ENCODE results near the gene NXPE4.
"Not testable (repeated sequence)": the region's sequence is repeated elsewhere in the genome, so short reads cannot be mapped to it uniquely, and the experiment has no call there.

Gene NXPE4

DNA sequence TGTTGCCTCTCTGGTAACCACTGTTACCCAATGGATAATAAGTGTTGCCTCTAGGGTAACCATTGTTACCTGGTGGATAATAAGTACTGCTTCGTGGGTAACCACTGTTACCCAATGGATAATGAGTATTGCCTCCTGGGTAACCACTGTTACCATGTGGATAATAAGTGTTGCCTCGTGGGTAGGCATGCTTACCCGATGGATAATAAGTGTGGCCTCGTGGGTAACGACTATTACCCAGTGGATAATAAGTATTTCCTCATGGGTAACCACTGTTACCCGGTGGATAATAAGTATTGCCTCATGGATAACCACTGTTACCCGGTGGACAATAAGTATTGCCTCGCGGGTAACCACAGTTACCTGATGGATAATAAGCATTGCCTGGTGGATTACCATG, 13.8 kb upstream of the NXPE4 start:
- no peak for DNase-seq

DNA sequence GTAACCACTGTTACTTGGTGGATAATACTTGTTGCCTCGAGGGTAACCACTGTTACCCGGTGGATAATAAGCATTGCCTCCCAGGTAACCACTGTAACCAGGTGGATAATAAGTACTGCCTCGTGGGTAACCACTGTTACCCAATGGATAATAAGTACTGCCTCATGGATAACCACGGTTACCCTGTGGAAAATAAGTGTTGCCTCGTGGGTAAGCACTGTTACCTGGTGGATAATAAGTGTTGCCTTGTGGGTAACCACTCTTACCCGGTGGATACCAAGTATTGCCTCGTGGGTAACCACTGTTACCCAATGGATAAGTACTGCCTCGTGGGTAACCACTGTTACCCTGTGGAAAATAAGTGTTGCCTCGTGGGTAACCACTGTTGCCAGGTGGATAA, 13.0 kb upstream of the NXPE4 start:
- DNase-seq, result not testable (repeated sequence)

DNA sequence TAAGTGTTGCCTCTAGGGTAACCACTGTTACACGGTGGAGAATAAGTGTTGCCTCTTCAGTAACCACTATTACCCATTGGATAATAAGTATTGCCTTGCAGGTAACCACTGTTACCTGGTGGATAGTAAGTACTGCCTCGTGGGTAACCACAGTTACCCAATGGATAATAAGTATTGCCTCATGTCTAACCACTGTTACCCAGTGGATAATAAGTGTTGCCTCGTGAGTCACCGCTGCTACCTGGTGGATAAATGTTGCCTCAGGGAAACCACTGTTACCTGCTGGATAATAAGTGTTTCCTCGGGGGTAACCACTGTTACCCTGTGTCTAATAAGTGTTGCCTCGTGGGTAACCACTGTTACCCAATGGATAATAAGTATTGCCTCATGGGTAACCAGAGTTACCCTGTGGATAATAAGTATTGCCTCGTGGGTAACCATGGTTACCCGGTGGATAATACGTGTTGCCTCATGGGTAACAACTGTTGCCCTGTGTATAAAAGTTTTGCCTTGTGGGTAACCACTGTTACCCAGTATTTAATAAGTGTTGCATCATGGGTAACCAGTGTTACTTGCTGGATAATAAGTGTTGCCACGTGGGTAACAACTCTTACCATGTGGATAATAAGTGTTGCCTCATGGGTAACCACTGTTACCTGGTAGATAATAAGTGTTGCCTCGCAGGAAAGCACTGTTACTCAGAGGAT, 12.3 kb upstream of the NXPE4 start:
- no peak for DNase-seq

DNA sequence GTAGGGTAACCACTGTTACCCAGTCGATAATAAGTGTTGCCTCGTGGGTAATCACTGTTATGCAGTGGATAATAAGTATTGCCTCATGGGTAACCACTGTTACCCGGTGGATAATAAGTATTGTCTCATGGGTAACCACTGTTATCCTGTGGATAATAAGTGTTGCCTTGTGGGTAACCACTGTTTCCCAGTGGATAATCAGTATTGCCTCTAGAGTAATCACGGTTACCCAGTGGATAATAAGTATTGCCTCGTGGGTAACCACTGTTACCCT, 11.2 kb upstream of the NXPE4 start:
- DNase-seq, result not testable (repeated sequence)

DNA sequence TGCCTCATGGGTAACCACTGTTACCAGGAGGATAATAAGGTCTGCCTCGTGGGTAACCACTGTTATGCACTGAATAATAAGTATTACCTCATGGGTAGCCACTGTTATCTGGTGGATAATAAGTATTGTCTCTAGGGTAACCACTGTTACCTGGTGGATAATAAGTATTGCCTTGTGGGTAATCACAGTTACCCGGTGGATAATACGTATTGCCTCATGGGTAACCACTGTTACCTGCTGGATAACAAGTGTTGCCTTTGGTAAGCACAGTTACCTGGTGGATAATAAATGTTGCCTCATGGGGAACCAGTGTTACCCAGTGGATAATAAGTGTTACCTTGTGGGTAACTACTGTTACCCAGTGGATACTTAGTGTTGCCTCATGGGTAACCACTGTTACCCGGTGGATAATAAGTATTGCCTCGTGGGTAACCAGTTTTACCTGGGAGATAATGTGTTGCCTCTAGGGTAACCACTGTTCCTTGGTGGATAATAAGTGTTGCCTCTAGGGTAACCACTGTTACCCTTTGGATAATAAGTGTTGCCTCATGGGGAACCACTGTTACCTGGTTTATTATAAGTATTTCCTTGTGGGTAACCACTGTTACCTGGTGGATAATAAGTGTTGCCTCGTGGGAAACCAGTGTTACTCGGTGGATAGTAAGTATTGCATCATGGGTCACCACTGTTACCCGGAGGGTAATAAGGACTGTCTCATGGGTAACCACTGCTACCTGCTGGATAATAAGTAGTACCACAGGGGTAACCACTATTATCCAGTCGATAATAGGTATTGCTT, 10.6 kb upstream of the NXPE4 start:
- DNase-seq, result no peak

DNA sequence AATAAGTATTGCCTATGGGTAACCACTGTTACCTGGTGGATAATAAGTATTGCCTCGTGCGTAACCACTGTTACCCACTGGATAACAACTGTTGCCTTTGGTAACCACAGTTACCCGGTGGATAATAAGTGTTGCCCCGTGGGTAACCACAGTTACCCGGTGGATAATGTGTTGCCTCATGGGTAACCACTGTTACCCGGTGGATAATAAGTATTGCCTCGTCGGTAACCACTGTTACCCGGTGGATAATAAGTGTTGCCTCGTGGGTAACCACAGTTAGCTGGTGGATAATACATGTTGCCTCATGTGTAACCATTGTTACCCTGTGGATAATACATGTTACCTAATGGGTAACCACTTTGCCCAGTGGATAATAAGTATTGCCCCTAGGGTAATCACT, 9.8 kb upstream of the NXPE4 start:
- DNase-seq, result no peak

DNA sequence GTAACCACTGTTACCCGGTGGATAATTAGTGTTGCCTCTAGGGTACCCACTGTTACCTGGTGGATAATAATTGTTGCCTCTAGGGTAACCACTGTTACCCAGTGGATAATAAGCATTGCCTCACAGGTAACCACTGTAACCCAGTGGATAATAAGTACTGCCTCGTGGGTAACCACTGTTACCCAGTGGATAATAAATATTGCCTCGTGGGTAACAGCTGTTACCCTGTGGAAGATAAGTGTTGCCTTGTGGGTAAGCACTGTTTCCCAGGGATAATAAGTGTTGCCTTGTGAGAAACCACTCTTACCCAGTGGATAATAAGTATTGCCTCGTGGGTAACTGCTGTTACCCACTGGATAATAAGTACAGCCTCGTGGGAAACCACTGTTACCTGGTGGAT, 9.3 kb upstream of the NXPE4 start:
- DNase-seq, result no peak

DNA sequence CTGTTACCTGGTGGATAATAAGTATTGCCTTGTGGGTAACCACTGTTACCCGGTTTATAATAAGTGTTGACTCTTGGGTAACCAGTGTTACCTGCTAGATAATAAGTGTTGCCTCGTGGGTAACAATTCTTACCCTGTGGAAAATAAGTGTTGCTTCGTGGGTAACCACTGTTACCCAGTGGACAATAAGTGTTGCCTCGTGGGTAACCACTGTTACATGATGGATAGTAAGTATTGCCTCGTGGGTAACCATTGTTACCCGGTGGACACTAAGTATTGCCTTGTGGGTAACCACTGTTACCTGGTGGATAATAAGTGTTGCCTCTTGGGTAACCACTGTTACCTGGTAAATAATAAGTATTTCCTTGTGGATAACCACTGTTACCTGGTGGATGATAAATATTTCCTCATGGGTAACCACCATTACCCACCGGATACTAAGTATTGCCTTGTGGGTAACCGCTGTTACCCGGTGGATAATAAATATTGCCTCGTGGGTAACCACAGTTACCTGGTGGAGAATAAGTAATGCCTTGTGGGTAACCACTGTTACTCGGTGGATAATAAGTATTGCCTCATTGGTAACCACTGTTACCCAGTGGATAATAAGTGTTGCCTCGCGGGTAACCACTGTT, 8.7 kb upstream of the NXPE4 start:
- DNase-seq, result no peak

DNA sequence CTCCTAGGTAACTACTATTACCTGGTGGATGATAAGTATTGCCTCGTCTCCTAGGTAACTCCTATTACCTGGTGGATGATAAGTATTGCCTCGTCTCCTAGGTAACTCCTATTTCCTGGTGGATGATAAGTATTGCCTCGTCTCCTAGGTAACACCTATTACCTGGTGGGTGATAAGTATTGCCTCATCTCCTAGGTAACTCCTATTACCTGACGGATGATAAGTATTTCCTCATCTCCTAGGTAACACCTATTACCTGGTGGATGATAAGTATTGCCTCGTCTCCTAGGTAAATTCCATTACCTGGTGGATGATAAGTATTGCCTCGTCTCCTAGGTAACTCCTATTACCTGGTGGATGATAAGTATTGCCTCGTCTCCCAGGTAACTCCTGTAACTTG, 7.6 kb upstream of the NXPE4 start:
- peak; percentile 47 for DNase-seq

DNA sequence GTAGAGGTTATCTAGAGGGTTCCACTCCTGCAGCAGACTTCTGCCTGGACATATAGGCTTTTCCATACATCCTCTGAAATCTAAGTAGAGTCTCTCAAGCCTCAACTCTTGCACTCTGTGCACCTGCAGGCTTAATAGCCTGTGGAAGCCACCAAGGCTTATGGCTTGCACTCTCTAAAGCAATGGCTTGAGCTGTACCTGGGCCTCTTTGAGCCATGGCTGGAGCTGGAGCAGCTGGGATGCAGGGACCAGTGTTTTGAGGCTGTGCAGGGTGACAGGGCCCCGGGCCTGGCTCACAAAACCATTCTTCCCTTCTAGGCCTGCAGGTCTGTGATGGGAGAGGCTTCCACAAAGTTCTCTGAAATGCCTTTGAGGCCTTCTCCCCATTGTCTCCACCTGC, 2.9 kb upstream of the NXPE4 start:
- DNase-seq, result no peak

DNA sequence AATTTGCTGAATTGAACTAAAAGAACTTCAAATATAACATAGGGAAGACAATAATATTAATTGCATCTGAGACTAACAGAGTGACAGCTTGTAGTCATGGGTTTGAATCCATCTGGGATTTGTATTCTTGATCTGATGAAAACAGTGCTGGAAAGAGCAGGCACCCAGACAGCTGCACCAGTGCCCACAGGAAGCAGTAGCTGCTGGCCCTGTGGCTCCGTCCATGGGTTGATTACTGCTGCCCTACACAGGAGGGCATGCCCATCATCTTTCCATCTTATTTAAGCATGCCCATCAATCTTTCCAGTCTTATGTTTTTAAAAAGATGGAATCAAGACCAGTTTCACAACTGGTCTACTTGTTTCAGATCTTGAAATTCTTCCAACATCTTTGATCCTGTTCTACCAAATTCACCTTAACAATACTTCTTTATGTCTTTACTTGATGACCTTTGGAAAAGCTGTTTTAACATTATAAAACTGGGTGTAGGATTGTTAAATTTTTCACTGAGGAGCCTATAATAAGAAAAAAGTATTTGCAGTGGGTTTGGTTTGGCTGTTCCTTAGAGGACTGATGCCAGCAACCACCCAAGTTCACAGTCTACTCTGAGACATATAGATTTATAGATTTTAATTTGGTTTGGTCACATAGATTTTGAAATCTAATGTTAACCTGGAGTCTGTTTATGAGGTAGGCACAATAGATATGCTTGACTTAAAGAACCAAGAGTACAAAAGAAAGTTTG, 761 bp upstream of the NXPE4 start:
- no peak for DNase-seq

DNA sequence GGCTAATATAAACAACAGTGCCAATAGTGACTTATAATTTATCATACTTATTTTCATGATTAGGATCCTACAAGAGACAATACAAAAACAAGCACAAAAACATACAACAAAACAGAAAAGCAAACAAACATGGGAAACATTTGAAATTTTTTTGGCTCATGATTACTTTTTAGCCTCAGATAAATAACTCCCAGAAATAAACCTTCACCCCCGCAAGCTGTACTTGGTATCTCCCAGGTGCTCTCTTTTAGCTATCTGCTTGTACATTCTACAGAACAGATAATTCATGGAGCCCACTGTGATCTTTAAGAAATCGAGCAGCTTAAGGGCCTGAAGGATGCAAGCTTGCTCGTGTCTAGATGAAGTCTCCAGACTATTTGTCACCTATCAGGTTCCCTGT, 883 bp downstream of the NXPE4 start:
- no peak for DNase-seq

DNA sequence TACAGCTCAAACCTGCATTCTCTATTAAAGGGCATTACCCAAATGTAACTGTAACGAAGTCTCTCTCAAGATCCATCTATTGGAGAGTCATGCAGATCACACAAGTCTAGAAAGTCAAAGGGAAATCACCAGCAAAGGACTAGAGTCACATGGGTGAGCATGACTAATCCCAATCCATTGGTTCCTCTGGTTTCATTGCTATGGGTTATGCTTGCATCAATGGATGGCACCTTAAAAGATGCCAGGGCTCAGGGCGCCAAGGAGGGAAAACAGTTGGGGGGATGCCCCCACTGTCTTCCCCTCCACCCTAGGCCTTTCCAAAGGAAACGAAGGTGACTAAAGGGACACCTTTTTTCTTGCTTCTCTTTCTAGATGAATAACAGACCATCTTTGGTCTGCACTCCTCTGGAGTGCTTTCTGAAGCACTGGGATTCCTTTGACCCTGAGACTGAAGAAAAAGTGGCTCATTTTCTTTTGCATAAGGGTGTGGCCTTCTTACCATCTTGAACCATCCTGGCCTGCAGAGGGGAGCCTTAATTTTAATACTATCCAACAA, 8.1 kb downstream of the NXPE4 start:
- DNase-seq, result no peak

DNA sequence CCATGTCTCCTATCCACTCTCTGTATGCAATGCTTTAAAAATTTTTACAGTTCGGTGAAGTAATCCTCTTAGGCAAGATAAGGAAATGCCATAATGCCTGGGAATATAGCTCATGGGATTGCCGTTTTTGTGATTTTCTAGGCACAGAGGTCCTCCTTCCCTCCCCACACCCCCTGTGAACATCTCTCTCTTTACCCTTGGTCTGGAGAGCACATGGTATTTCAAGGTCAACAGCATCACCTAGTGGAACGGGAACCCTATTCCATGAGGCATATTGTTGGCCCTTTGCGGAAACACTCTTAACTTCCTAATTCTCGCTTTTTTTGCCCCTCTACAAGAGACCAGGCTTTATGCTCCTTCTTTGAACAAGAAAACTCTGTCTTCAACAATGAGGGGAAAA, 8.8 kb downstream of the NXPE4 start:
- DNase-seq, result no peak

DNA sequence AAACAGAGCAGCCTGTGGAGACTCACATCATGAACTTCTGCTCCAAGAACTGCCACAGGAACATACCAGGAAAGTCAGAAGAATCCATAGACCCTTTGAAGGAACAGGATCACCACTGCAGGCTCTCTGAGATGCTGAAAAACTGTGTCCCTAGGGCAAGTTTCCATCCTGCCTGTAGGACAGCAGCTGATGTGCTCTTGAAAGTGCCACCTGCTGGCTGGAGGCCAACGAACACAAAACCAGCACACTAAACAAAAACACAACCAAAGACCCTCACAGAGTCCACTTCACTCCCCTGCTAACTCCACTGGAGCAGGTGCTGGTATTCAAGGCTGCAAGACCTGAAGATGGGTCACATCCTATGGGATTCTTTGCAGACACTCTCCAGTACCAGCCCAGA, 23.9 kb downstream of the NXPE4 start:
- no peak for DNase-seq

DNA sequence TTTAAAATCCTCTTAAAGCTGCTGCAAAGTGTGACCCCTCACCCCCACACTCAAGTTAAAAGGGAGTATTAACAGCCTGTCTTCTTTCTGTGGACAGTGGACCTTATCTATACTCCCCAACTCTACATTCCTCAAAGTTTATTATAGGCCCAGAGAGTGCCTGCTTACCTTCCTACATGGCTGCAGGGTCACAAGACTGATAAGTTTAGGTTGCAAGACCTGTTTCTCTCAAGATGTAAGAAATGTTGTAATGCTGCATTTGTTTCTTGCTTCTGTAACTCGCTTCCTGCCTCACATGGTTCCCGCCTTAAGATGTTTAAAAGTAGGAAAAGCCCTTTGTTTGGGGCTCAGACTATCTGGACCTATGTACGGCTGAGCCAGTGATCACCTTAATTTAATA, 25.8 kb downstream of the NXPE4 start:
- DNase-seq, result no peak

DNA sequence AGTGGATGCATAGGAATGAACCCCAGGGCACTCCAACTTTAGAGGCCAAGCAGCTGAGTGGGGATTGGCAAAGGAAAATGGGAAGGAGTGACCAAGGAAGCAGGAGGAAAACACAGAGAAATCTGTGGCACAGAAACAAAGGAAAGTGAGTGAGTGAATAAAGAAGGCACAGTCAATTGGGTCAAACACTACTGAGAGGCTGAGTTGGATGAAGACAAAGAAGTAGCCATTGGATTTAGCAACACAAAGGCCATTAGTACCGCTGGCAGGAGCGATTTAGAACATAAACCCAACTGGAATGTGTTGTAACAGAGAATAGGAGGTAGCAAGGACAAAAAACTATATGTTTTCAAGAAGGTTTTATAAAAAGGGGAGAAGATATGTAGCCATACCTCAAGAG, 29.3 kb downstream of the NXPE4 start:
- no peak for DNase-seq

DNA sequence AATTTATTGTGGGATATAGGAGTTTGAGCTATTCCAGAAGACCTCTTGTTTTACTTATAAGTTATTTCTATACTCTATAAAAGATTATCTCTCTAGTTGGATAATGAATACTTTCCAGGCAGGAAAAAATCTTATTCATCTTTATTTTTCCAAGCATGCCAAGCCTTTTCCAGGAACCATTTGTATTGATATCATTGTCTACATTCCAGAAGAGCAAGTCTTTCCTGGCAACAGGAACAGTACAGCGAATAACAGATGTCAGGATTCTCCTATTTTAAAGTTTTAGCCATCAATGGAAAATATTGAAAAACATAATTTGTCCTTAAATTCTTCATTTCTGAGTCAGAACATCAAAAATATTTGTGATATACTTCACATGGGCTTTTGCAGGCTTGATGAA, 30.8 kb downstream of the NXPE4 start:
- no peak for DNase-seq

DNA sequence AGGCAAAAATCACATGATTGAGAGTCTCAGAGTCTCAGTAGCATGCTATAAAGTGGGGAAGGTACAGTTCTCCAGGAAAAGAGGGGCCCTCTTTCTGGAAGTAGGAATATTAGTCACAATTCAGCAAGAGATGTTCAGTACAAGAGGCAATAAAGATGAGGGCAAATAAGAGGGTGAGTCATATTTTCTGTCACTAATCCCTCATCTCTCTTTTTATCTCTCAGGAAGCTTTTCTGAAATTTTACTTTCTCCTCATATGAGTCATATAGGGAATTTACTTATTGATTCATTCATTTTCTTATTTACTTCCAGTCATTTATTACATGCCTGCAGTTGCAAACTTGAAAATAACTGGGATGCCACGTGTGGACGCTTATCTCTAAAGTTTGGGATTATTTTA, 32.5 kb downstream of the NXPE4 start:
- DNase-seq, result no peak

DNA sequence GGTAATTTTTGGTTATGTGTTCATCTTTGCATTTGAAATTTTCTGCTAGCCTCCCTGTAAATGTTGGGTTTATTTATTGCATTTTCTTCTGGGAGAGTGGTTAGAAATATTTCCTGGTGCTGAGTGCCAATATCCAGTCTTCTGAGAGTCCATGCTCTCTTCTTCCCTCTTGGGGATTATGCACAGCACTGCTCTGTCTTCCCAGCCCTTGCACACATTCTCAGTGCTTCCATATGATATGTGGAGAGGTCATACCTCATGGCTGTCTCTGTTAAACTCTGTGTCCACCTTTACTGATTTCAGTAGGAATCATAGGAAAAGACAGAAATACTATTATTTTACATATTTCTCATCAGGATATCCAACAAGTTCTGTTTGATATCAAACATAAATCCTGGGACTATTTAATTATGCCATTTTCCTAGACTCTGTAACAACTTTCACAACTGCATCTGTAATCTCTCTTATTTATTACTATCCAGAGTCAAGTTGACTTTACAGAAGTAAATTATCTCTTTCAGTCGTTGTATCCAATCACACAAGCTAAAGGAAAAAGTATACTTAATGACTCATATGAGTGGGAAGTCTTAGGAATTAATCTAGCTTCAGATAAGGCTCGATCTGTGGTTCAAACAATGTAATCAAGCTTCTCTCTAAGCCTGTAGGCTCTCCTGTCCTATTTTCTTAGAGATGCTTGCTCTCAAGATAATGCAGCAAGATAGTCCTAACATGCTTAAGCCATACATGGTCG, 33.2 kb downstream of the NXPE4 start:
- DNase-seq, result no peak

DNA sequence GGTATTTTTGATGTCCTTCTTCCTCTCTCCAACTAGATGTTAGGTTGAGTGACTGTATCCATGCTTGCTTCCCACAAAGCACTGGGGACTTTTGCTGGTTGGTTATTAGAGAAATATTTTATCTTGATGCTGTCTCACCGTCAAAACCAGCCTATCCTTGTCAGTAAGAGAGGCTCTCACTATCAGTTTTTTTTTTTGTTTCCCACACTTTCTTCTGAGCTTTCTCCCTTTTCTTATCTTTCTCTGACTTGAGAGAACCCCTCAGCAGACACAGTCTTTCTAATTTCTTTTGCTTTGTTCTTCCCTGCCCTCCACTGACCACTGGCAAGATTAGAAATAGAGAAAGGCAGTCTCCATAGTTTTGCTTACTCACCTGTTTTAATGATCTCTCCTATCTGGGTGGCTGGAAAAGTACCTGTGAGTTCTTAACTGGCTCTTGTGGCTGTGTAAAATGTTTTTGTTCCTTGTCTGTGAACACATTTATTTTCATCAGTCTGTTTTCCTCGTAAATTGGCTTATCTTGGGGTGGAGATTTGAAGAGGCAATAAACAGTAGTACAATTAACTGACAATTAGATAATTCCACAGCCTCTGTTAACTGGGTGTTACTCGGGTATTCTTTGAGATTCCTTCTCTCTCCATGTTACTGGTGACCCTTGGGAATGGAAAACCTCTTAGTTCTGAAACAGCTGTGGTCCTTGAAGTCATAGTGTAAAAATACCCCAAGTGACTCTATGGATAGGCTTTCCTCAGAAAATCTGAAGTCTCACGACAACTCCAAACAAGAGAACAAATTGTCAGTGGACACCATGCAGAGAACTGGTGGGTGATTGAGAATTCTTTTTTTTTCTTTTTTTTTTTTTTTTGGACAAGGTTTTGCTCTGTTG, 35.9 kb downstream of the NXPE4 start, which contains the start of gene NXPE1:
Gene NXPE1 (minus strand): TSS at position 457 of the 886 bp plus-strand sequence. CDS start 8,680 bp downstream, outside the sequence.
- DNase-seq, result no peak

All from NCI-H2029 (cell line).